ENCODE measurements around the gene ALPG.
"Not testable (repeated sequence)": the region's sequence is repeated elsewhere in the genome, so short reads cannot be mapped to it uniquely, and the experiment has no call there.

ALPG gene

GRCh38 chr2:232382331-232383225 lies 24.1 kb upstream of the ALPG start:
- no peak for DNase-seq (ENCODE audit: low read depth in 1 of 2, low spot score in 1 of 2)
- in situ Hi-C loops (cut with HindIII; ENCODE audit: low pct_unique_long_range_greater_than_20kb, low sequenced_read_pairs), result no loop called here
- no peak for TF ChIP-seq JUND (IDR thresholded peaks at IDR 0.05; ENCODE audit: low read depth)

- DNase-seq (ENCODE audit: low read depth in 1 of 2, low spot score in 1 of 2), result no peak
- TF ChIP-seq JUND (IDR thresholded peaks at IDR 0.05; ENCODE audit: low read depth), result no peak
- in situ Hi-C loops (cut with HindIII; ENCODE audit: low pct_unique_long_range_greater_than_20kb, low sequenced_read_pairs), result no loop called here
These were observed 22.2 kb upstream of the ALPG start for GRCh38 chr2:232384466-232384865.

GRCh38 chr2:232385058-232385457 lies 21.6 kb upstream of the ALPG start:
- in situ Hi-C loops (cut with HindIII; ENCODE audit: low pct_unique_long_range_greater_than_20kb, low sequenced_read_pairs), result not testable (repeated sequence)

GRCh38 chr2:232385660-232386489 lies 20.8 kb upstream of the ALPG start:
- no peak for TF ChIP-seq JUND (IDR thresholded peaks at IDR 0.05; ENCODE audit: low read depth)
- DNase-seq (ENCODE audit: low read depth in 1 of 2, low spot score in 1 of 2), result peak; percentile 58 to 78
- in situ Hi-C loops (cut with HindIII; ENCODE audit: low pct_unique_long_range_greater_than_20kb, low sequenced_read_pairs), result no loop called here

More at GRCh38 chr2:232385058-232385457, 21.6 kb upstream of the ALPG start:
- DNase-seq (ENCODE audit: low read depth in 1 of 2, low spot score in 1 of 2), result not testable (repeated sequence)

- no peak for TF ChIP-seq JUND (IDR thresholded peaks at IDR 0.05; ENCODE audit: low read depth)
- in situ Hi-C loops (cut with HindIII; ENCODE audit: low pct_unique_long_range_greater_than_20kb, low sequenced_read_pairs), result no loop called here
- no peak for DNase-seq (ENCODE audit: low read depth in 1 of 2, low spot score in 1 of 2)
These were observed 20.2 kb upstream of the ALPG start for GRCh38 chr2:232386490-232386739.

- no peak for DNase-seq (ENCODE audit: low read depth in 1 of 2, low spot score in 1 of 2)
- in situ Hi-C loops (cut with HindIII; ENCODE audit: low pct_unique_long_range_greater_than_20kb, low sequenced_read_pairs), result no loop called here
- no peak for TF ChIP-seq JUND (IDR thresholded peaks at IDR 0.05; ENCODE audit: low read depth)
These were observed 19.7 kb upstream of the ALPG start for GRCh38 chr2:232386740-232387450.

GRCh38 chr2:232387451-232388171 lies 19.0 kb upstream of the ALPG start:
- DNase-seq (ENCODE audit: low read depth in 1 of 2, low spot score in 1 of 2), result no peak

GRCh38 chr2:232388324-232388891 lies 18.2 kb upstream of the ALPG start:
- in situ Hi-C loops (cut with HindIII; ENCODE audit: low pct_unique_long_range_greater_than_20kb, low sequenced_read_pairs), result no loop called here
- no peak for DNase-seq (ENCODE audit: low read depth in 1 of 2, low spot score in 1 of 2)
- TF ChIP-seq JUND (IDR thresholded peaks at IDR 0.05; ENCODE audit: low read depth), result no peak

More at GRCh38 chr2:232387451-232388171, 19.0 kb upstream of the ALPG start:
- TF ChIP-seq JUND (IDR thresholded peaks at IDR 0.05; ENCODE audit: low read depth), result no peak
- in situ Hi-C loops (cut with HindIII; ENCODE audit: low pct_unique_long_range_greater_than_20kb, low sequenced_read_pairs), result no loop called here

GRCh38 chr2:232389327-232389726 lies 17.3 kb upstream of the ALPG start:
- in situ Hi-C loops (cut with HindIII; ENCODE audit: low pct_unique_long_range_greater_than_20kb, low sequenced_read_pairs), result no loop called here
- TF ChIP-seq JUND (IDR thresholded peaks at IDR 0.05; ENCODE audit: low read depth), result no peak
- DNase-seq (ENCODE audit: low read depth in 1 of 2, low spot score in 1 of 2), result no peak

GRCh38 chr2:232390661-232391060 lies 16.0 kb upstream of the ALPG start:
- TF ChIP-seq JUND (IDR thresholded peaks at IDR 0.05; ENCODE audit: low read depth), result no peak
- no peak for DNase-seq (ENCODE audit: low read depth in 1 of 2, low spot score in 1 of 2)
- in situ Hi-C loops (cut with HindIII; ENCODE audit: low pct_unique_long_range_greater_than_20kb, low sequenced_read_pairs), result no loop called here

- no peak for TF ChIP-seq JUND (IDR thresholded peaks at IDR 0.05; ENCODE audit: low read depth)
- DNase-seq (ENCODE audit: low read depth in 1 of 2, low spot score in 1 of 2), result no peak
- in situ Hi-C loops (cut with HindIII; ENCODE audit: low pct_unique_long_range_greater_than_20kb, low sequenced_read_pairs), result no loop called here
These were observed 13.1 kb upstream of the ALPG start for GRCh38 chr2:232393556-232393955.

- DNase-seq (ENCODE audit: low read depth in 1 of 2, low spot score in 1 of 2); in situ Hi-C loops (cut with HindIII; ENCODE audit: low pct_unique_long_range_greater_than_20kb, low sequenced_read_pairs): not testable (repeated sequence)
These were observed 12.2 kb upstream of the ALPG start for GRCh38 chr2:232394431-232394830.

Data from T47D (cell line).